Sigmoid colon (tissue), 4 donors: ENCODE data around the gene PHF21A.

Experiments used
- POLR2A ChIP-seq, 2 donors: fragments of 450-650 bp; IDR thresholded peaks; one replicate each; pipeline ENCODE4 v1.6.1; 2016; ENCODE audit warnings: antibody characterized with exemption in 2 of 2, mild to moderate bottlenecking in 2 of 2, moderate library complexity in 2 of 2
- POLR2AphosphoS5 ChIP-seq, 4 donors: sonication (generic); formaldehyde crosslinking; IDR thresholded peaks; one replicate each; pipeline ENCODE4 v1.6.1; 2017; ENCODE audit warnings: antibody characterized with exemption in 4 of 4
- TF ChIP-seq, protein P1 (sequence below), 4 experiments: fragments of 450-650 bp in 3 of 4; fragments of 200-600 bp in 1 of 4; IDR thresholded peaks; one replicate each; pipeline ENCODE4 v1.5.1; 2016 to 2019; ENCODE audit warnings: antibody characterized with exemption in 4 of 4, mild to moderate bottlenecking in 3 of 4, moderate library complexity in 2 of 4

GRCh38 chr11:45974806-45975205 lies 146.4 kb downstream of the PHF21A start:
- TF ChIP-seq, protein P1, sequence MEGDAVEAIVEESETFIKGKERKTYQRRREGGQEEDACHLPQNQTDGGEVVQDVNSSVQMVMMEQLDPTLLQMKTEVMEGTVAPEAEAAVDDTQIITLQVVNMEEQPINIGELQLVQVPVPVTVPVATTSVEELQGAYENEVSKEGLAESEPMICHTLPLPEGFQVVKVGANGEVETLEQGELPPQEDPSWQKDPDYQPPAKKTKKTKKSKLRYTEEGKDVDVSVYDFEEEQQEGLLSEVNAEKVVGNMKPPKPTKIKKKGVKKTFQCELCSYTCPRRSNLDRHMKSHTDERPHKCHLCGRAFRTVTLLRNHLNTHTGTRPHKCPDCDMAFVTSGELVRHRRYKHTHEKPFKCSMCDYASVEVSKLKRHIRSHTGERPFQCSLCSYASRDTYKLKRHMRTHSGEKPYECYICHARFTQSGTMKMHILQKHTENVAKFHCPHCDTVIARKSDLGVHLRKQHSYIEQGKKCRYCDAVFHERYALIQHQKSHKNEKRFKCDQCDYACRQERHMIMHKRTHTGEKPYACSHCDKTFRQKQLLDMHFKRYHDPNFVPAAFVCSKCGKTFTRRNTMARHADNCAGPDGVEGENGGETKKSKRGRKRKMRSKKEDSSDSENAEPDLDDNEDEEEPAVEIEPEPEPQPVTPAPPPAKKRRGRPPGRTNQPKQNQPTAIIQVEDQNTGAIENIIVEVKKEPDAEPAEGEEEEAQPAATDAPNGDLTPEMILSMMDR (IDR thresholded peaks at IDR 0.05) = no peak
- TF ChIP-seq POLR2AphosphoS5 (IDR thresholded peaks at IDR 0.05) (no peak), POLR2A (IDR thresholded peaks at IDR 0.05) (no peak)
